GM19193 (cell line): ENCODE data around the gene TARS1.

ENCODE experiments used
- POLR2A ChIP-seq: IDR thresholded peaks from 4 replicates; pipeline ENCODE4 v1.6.1; 2011; ENCODE audit not compliant: insufficient read depth, insufficient read length; ENCODE audit errors: extremely low read depth

The TARS1 gene

DNA sequence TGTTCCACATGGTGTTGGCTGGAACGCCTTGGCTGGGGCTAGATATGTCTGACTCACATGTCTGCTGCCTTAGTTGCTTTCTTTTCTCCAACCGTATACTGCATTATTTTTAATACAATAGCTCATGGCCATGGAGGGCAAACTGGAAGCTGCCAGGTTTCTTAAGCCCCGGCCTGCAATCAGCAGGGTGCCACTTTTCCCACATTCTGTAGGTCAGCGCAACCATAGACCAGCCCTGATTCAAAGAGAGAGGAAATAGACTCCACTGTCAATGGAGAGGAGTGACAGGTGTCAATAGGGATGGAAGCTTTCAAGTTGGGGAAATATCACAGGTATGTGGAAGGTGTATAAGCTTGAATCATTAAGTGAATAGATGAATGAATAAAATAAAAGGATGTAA lies 60.5 kb downstream of the TARS1 start:
- TF ChIP-seq POLR2A: no peak

DNA sequence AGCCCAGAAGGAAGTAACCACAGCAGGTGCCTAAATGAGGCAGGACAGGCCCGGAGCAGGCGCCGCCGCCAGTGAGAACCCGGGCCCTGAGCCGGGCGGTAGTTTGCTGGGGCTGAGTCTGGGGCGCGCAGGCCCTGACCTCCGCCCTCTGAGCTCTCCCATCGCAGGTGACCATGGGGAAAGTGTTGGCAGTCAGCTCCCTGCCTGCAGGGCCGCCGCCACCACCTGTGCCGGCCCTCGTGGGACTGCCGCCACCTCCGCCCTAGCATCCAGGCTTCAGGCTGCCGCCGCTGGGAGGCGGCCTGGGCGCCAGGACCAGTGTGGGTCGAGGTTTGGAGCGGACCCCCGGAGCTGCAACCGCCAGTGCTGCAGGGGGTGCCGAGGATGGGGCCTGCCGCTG lies 61.1 kb downstream of the TARS1 start:
- TF ChIP-seq POLR2A: no peak

DNA sequence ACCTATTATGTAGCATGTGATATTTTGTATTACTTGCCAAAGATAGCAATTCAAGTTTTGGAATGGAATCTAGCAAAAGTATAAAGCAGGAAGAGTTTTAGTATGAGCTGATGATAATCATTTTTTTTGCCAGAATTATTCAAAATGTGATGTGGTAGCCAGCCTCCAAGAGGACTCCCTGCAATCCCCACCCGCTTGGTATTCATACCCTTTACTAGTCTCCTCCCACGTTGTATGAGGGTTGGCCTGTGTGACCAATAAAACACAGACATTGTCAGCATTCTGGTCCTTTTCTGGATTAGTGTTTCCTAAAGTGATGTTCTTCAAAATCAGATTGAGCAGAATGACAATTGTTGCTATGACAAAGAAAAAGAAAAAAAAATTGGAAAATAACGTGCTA lies 63.8 kb downstream of the TARS1 start:
- no peak for TF ChIP-seq POLR2A

DNA sequence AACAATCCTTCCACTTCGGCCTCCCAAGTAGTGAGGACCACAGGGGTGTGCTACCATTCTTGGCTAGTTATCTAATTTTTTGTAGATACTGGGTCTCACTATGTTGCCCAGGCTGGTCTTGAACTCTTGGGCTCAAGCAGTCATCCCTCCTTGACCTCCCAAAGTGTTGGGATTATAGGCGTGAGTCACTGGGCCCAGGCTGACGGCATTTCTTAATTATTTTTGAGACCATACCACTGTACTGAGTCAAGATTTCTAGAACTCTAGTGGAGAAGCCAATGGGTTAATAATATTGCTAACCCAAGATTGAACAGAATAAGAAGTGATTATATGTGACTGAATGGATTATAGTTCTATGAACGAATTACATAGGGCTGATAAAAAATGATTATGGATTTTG lies 66.7 kb downstream of the TARS1 start:
- TF ChIP-seq POLR2A: no peak

DNA sequence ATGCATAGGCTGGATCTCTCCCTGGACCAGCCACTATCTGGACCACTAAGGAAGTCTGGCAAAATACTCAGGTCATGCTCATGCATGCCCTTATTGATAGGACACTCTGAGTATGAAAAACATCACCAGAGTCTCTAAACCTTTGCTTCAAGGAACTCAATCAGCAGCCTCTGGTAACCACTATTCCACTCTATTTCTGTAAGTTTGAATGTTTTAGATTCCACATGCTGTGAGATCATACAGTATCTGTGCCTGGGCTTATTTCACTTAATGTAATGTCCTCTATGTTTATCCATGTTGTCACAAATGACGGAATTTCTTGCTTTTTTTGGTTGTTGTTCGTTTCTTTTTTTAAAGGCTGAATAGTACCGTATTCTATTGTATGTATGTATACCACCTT lies 68.3 kb downstream of the TARS1 start:
- no peak for TF ChIP-seq POLR2A

DNA sequence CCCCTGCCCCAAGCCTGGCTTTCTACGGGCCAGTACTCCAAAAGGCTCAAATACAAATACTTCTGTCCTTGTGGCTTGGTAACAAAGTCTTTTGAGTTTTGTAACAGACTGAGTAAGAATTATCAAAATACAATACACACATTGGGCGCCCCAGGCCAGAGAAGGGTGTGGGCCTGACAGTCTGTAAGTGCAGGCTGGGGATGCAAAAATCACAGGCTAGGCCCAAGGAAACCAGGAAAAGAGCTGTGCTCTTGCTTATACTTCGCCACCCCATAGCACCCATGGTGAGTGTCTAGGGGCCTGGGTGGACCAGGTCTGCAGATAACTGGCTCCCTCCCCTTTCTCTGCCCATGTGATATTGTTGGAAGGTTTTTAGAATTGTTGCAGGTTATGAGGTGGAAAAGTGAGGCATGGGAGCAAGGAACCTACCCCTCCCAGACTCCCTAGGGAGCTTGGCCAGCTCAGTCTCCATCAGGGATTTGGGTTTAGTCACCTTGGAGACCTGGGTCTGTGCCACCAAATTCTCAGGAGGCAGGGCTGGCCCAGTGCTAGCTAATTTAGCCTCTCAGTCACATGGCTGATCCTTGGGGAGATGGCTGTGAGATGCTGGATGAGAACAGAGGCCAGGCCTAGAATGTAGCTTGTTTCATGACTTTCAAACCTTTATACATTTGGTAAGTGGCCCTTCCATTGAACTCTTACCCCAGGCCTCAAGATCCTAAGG lies 72.9 kb downstream of the TARS1 start:
- no peak for TF ChIP-seq POLR2A

DNA sequence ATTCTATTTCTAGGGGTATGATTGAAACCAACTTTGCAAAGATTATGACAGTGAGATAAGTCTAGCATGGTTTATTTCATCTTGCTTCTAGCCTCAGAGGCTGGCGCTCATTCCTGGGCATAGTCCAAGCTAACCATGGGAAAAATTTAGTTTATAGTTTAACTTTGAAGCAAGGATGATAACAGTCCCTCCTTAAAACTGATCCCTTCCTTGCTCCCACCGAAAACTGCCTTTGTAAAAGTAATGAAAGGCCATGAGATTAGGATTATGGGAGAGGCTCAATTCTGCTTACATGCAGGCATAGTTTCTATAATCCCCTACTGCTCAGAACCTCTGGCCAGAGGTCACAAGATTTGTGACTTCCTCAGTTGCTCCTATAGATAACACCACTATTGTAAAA lies 75.7 kb downstream of the TARS1 start:
- TF ChIP-seq POLR2A: no peak
